HG02623 (cell line): ENCODE data around the gene RAB36.

Source experiments
- ATAC-seq: cut with Tn5 transposase; IDR thresholded peaks from one replicate; pipeline ENCODE4 v1.9.1; 2021; ENCODE audit warnings: moderate library complexity; ENCODE audit not compliant: unreplicated experiment

The RAB36 gene

GRCh38 chr22:23203452-23204124 is 58.3 kb downstream of the RAB36 start:
- no peak for ATAC-seq

GRCh38 chr22:23204125-23204488 is 58.8 kb downstream of the RAB36 start:
- ATAC-seq = no peak

DNA sequence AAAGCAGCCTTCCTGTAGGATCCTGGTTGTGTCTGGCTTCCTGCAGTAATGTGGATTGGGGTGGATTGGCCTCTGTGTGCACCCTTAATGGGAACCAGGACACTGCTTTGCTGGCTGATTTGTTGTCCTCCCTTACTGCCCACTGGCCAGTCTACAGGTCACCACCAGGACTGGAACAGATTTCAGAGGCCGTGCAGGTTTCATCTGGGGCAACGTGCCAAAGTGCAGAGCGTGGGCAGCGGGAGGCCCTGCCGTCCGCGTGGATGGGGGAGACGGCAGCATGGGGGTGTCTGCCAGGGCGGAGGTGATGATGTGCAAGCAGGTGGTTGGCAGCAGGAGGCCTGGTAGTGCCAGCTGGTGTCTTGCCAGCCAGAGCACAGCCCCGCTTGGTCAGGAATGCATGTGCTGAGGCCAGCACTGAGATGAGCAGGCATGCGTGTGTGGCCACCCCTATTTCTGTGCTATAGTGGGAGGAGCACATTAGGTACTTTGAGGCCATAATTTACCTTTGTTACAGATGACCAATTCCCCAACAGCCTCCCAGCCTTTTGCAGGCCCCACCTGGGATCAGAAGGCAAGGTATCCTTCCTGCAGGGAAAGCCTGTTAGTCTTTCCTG is 59.4 kb downstream of the RAB36 start:
- ATAC-seq = no peak

DNA sequence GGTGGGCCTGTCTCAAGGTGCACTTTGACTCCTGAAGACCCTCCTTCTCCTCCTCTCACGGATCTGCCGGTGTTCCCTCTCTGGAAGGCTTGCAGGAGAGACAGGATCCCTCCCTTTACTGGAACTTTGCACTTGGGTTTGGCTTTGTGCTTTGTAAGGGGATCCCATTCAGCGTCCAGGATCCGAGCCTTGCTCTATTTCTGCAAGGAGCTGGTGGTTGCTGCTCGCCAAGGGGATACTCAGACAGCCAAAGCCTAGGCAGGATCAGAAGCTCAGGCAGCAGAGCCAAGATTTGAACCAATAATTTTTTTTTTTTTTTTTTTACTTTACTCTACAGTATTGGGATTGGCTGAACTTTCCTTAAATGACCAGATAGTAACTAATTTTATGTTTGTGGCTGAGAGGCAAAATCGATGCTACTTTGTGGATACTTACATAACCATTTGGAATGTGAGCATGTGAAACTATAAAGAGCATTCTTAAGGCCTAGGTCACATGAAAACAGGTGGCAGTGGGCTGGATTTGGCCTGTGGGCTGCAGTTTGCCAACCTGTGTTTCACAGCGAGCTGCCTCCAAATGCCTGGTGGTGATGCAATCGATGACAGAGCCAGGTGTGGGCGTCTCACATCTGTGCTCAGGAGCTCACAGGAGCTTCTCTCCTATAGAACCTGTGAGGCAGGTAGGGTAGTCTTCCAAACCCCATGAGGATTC is 60.2 kb downstream of the RAB36 start:
- no peak for ATAC-seq

DNA sequence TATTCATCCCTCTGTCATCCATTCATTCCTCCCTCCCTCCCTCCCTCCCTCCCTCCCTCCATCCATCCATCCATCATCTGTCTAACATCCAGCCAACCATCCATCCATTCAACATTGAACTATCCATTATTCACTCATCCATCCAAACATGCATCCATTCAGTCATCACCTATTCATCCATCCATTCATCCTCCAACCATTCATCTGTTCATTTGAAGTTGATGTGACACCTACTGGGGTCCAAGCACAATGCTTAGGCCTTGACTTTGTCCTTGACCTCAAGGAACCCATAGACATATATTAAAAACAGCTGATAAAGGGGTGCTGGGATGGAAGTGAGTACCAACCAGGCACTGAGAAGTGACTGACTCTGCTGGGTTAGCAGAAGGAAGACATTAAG is 61.6 kb downstream of the RAB36 start:
- ATAC-seq = no peak

DNA sequence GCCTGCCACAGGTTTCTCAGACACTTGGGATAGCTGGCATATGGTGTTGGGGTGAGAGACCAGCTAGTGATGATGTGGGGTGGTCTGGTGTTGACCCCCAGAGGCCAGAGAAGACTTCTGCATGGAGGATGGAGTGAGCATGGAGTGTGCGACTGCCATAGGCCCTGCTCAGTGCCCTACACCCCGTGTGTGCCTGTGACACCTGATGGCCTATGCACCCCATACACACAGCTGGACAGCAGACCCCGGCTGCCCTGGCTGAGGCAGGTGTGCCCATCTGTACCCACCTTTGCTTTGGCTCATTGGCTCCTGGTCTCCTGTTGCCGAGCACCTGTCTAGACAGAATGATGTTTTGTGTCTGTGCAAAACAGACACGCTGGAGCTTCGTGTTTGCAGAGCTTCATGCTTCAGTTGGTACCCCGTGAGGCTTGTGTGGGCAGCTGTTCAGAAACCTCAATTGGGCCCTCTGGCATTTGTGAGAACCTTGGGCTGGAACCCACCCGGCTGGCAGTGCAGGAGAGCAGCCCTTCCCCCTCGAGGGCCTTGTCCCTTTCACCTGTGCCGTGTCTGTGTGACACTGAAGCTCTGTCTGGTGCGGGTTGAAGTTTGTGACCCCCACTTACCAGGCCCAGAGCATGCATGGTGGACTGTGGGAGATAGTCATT is 62.6 kb downstream of the RAB36 start:
- no peak for ATAC-seq

DNA sequence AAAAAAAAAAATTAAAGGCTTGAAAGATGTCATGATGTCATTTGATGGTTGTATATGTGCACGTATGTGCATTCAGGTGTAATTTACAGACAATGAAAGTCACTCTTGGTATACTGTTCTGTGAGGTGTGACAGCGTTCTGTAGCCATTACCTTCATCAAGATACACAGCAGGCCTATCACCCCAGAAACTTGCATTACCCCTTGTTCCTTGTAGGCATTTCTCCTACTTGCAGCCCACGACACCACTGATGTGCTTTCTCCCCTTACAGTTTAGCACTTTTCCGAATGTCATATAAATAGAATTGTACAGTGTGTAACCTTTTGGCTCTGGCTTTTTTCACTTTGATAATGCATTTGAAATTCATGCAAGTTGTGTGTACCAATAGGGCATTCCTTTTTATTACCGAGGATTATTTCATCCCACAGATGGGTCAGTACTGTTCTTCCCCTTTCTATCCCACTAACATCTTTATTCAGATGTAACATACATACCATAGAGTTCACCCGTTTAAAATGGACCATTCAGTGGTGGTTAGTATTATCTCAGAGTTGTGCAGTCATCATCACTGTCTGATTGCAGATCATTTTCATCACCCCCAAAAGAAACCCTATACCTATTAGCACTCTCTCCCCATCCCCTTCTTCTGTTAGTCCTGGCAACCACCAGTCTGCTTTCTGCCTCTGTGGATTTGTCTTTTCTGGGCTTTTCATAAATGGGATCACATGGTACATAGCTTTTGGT is 65.3 kb downstream of the RAB36 start:
- no peak for ATAC-seq

DNA sequence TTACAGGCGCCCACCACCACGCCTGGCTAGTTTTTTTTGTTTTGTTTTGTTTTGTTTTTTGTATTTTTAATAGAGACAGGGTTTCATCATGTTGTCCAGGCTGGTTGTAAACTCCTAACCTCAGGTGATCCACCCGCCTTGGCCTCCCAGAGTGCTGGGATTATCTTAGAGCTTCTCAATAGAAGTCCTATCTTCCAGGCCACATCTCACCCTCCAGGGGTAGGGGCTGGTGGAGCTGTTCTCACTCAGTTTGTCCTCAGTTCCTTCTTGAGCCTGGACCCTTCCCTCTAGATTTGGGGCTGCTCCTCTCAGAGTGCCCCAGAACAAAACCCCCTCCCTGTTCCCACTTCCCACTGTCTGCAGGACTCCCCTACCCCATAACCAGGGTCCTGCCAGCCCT is 66.3 kb downstream of the RAB36 start:
- ATAC-seq = no peak

- no peak for ATAC-seq
These were observed 67.1 kb downstream of the RAB36 start for GRCh38 chr22:23212061-23213021.

DNA sequence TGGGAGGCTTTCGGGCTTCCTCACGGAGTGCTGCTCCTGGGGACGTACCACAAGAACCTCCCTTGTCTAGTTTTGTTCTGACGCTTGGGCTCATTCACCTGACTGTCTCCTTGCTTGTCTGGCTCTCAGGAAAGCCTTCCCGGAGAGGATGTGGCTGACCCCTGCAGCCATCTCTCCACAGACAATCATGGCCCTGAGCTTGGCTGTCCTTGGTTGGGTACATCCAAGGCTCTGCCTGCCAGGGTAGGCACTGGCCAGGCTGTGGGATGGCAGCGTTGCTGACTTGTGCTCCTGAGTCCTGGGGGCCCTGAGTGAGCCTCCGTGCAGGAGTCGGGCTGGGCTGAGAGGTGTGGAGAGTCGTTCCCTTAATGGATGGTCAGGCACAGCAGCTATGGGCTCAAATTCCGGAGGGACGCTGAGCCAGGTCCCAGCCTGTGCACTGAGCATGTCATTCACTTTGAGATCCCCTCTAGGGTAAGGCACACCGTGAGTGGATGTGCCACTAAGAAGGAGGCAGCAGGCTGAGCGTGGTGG is 67.8 kb downstream of the RAB36 start:
- ATAC-seq = no peak

GRCh38 chr22:23213581-23214334 is 68.5 kb downstream of the RAB36 start:
- ATAC-seq = no peak
